IgD-negative memory B cell (primary cell): Measurements from ENCODE around the gene EMILIN2. TPM values are rescaled to one million over a fixed set of nuclear protein-coding genes. Genes with fewer than 3 reads are reported as not detected.
"Not testable (repeated sequence)": the region's sequence is repeated elsewhere in the genome, so short reads cannot be mapped to it uniquely, and the experiment has no call there.

Source experiments
- H3K27ac Mint-ChIP-seq, 3 donors: one replicate each; pipeline ENCODE4 v1.8.0; 2020 to 2022; ENCODE audit warnings: mild to moderate bottlenecking in 3 of 3, mixed read lengths in 3 of 3, moderate library complexity in 1 of 3
- H3K27me3 Mint-ChIP-seq: one replicate; pipeline ENCODE4 v1.8.0; 2021; ENCODE audit warnings: mixed read lengths
- H3K36me3 Mint-ChIP-seq: one replicate; pipeline ENCODE4 v1.8.0; 2020; ENCODE audit warnings: mild to moderate bottlenecking, mixed read lengths
- H3K4me1 Mint-ChIP-seq, 3 donors: one replicate each; pipeline ENCODE4 v1.8.0; 2020 to 2022; ENCODE audit warnings: mixed read lengths in 3 of 3, mild to moderate bottlenecking in 1 of 3
- H3K4me3 Mint-ChIP-seq, 4 donors: one replicate each; pipeline ENCODE4 v1.8.0; 2020 to 2022; ENCODE audit warnings: mild to moderate bottlenecking in 4 of 4, mixed read lengths in 4 of 4, moderate library complexity in 3 of 4
- H3K9me3 Mint-ChIP-seq, 3 donors: one replicate each; pipeline ENCODE4 v1.8.0; 2020 to 2021; ENCODE audit warnings: mixed read lengths in 3 of 3, mild to moderate bottlenecking in 1 of 3
- polyA plus RNA-seq: library from polyadenylated mRNA; unstranded; fragments of 300-500 nt; fragmentation: Illumina TruSeq; gene quantifications from one replicate; pipeline ENCODE4 v1.2.3, GENCODE V29; 2021

The EMILIN2 gene
- polyA plus RNA-seq, 1 donor from 2014 or later = 2.9 TPM

GRCh38 chr18:2853173-2853925 is 6.5 kb downstream of the EMILIN2 start:
- H3K4me1 Mint-ChIP-seq = peaks cover 5 to 10% (median 6%) of the 10 kb centered on the region in 3 donors
- peaks cover 12% of the 10 kb centered on the region for H3K36me3 Mint-ChIP-seq
- no peaks in the 10 kb centered on the region for H3K9me3 Mint-ChIP-seq
- H3K27ac Mint-ChIP-seq = no peak overlapping the region
- no peak overlapping the region for H3K4me3 Mint-ChIP-seq
- H3K27me3 Mint-ChIP-seq = peaks cover 18% of the 10 kb centered on the region

- H3K4me1 Mint-ChIP-seq = peaks cover 0 to 5% (median 0%) of the 10 kb centered on the region in 3 donors
- no peaks in the 10 kb centered on the region for H3K9me3 Mint-ChIP-seq
- H3K36me3 Mint-ChIP-seq = peaks cover 12% of the 10 kb centered on the region
- no peak overlapping the region for H3K27ac Mint-ChIP-seq
- no peak overlapping the region for H3K4me3 Mint-ChIP-seq
- peaks cover 11% of the 10 kb centered on the region for H3K27me3 Mint-ChIP-seq
Observed at GRCh38 chr18:2853926-2854664, 7.3 kb downstream of the EMILIN2 start.

GRCh38 chr18:2854875-2855274 is 8.1 kb downstream of the EMILIN2 start:
- no peak overlapping the region for H3K27ac Mint-ChIP-seq
- H3K36me3 Mint-ChIP-seq = peaks cover 13% of the 10 kb centered on the region

GRCh38 chr18:2855560-2856350 is 8.9 kb downstream of the EMILIN2 start:
- Mint-ChIP-seq H3K27me3 (peaks cover 5% of the 10 kb centered on the region), H3K27ac (no peak overlapping the region), H3K4me1 (peaks cover 0 to 1% (median 0%) of the 10 kb centered on the region in 3 donors), H3K9me3 (peaks cover 0 to 7% (median 2%) of the 10 kb centered on the region in 3 donors), H3K36me3 (peaks cover 12% of the 10 kb centered on the region), H3K4me3 (no peak overlapping the region)

More at GRCh38 chr18:2854875-2855274, 8.1 kb downstream of the EMILIN2 start:
- H3K27me3 Mint-ChIP-seq = peaks cover 8% of the 10 kb centered on the region
- peaks cover 0 to 1% (median 0%) of the 10 kb centered on the region in 3 donors for H3K4me1 Mint-ChIP-seq
- H3K4me3 Mint-ChIP-seq = no peak overlapping the region
- peaks cover 0 to 6% (median 2%) of the 10 kb centered on the region in 3 donors for H3K9me3 Mint-ChIP-seq

- H3K4me1 Mint-ChIP-seq = peaks cover 0 to 1% (median 0%) of the 10 kb centered on the region in 3 donors
- H3K4me3 Mint-ChIP-seq = no peak overlapping the region
- no peak overlapping the region for H3K27ac Mint-ChIP-seq
- H3K9me3 Mint-ChIP-seq = peaks cover 0 to 7% (median 4%) of the 10 kb centered on the region in 3 donors
- peaks cover 2% of the 10 kb centered on the region for H3K27me3 Mint-ChIP-seq
- peaks cover 11% of the 10 kb centered on the region for H3K36me3 Mint-ChIP-seq
Observed at GRCh38 chr18:2856547-2857170, 9.9 kb downstream of the EMILIN2 start.

- H3K27me3 Mint-ChIP-seq = peaks cover 2% of the 10 kb centered on the region
- peaks cover 0 to 7% (median 4%) of the 10 kb centered on the region in 3 donors for H3K9me3 Mint-ChIP-seq
- no peak overlapping the region for H3K4me3 Mint-ChIP-seq
- H3K27ac Mint-ChIP-seq = no peak overlapping the region
- H3K4me1 Mint-ChIP-seq = peaks cover 0 to 1% (median 0%) of the 10 kb centered on the region in 3 donors
- peaks cover 5% of the 10 kb centered on the region for H3K36me3 Mint-ChIP-seq
Observed at GRCh38 chr18:2857491-2858131, 10.8 kb downstream of the EMILIN2 start.

GRCh38 chr18:2860397-2860796 is 13.6 kb downstream of the EMILIN2 start:
- not testable (repeated sequence) for H3K4me3 Mint-ChIP-seq, H3K27ac Mint-ChIP-seq, H3K27me3 Mint-ChIP-seq, H3K9me3 Mint-ChIP-seq, H3K4me1 Mint-ChIP-seq, H3K36me3 Mint-ChIP-seq

- H3K27me3 Mint-ChIP-seq, H3K4me3 Mint-ChIP-seq, H3K4me1 Mint-ChIP-seq, H3K27ac Mint-ChIP-seq: not testable (repeated sequence)
- Mint-ChIP-seq H3K9me3 (peaks cover 0 to 13% (median 7%) of the 10 kb centered on the region in 3 donors), H3K36me3 (peaks cover 12% of the 10 kb centered on the region)
Observed at GRCh38 chr18:2863997-2864396, 17.2 kb downstream of the EMILIN2 start.

- not testable (repeated sequence) for H3K27ac Mint-ChIP-seq, H3K4me1 Mint-ChIP-seq, H3K27me3 Mint-ChIP-seq, H3K36me3 Mint-ChIP-seq, H3K9me3 Mint-ChIP-seq, H3K4me3 Mint-ChIP-seq
Observed at GRCh38 chr18:2866465-2866864, 19.7 kb downstream of the EMILIN2 start.

GRCh38 chr18:2869207-2869606 is 22.4 kb downstream of the EMILIN2 start:
- Mint-ChIP-seq H3K27ac (peak overlapping the region in 1 of 3 donors; percentile 43), H3K9me3 (peaks cover 0 to 7% (median 0%) of the 10 kb centered on the region in 3 donors), H3K36me3 (peaks cover 7% of the 10 kb centered on the region), H3K4me1 (no peaks in the 10 kb centered on the region), H3K27me3 (peaks cover 5% of the 10 kb centered on the region), H3K4me3 (no peak overlapping the region)

GRCh38 chr18:2871111-2871720 is 24.4 kb downstream of the EMILIN2 start:
- Mint-ChIP-seq H3K27ac (peak overlapping the region in 2 of 3 donors; percentile 6 to 39), H3K9me3 (peaks cover 0 to 5% (median 0%) of the 10 kb centered on the region in 3 donors), H3K4me3 (no peak overlapping the region), H3K36me3 (peaks cover 5% of the 10 kb centered on the region), H3K27me3 (peaks cover 1% of the 10 kb centered on the region), H3K4me1 (peaks cover 0 to 3% (median 0%) of the 10 kb centered on the region in 3 donors)

- peaks cover 1% of the 10 kb centered on the region for H3K27me3 Mint-ChIP-seq
- no peaks in the 10 kb centered on the region for H3K9me3 Mint-ChIP-seq
- no peak overlapping the region for H3K27ac Mint-ChIP-seq
- peaks cover 2% of the 10 kb centered on the region for H3K36me3 Mint-ChIP-seq
- no peak overlapping the region for H3K4me3 Mint-ChIP-seq
- H3K4me1 Mint-ChIP-seq = peaks cover 0 to 4% (median 3%) of the 10 kb centered on the region in 3 donors
Observed at GRCh38 chr18:2872095-2872494, 25.3 kb downstream of the EMILIN2 start.

GRCh38 chr18:2874765-2875164 is 28.0 kb downstream of the EMILIN2 start:
- Mint-ChIP-seq H3K4me1 (peaks cover 0 to 4% (median 3%) of the 10 kb centered on the region in 3 donors), H3K27me3 (peaks cover 2% of the 10 kb centered on the region), H3K27ac (peak overlapping the region in 1 of 3 donors; percentile 7), H3K4me3 (no peak overlapping the region), H3K36me3 (no peaks in the 10 kb centered on the region), H3K9me3 (no peaks in the 10 kb centered on the region)
